Lung (tissue), 12 donors: ENCODE measurements around the gene PRKG1. TPM values are rescaled to one million over a fixed set of nuclear protein-coding genes. Genes with fewer than 3 reads are reported as not detected.

Experiments used
- ATAC-seq: fragments of 200-7000 bp; cut with Tn5 transposase; one replicate; pipeline ENCODE4 v1.9.1; 2020; ENCODE audit warnings: moderate number of reproducible peaks; ENCODE audit not compliant: insufficient read depth, low FRiP score
- DNase-seq, 3 donors: peaks; one replicate each; pipeline ENCODE4 v3.0.0-alpha.2; 2013 to 2017
- H3K27ac ChIP-seq, 2 donors: one replicate each; pipeline ENCODE4 v1.5.1; 2013; ENCODE audit warnings: mild to moderate bottlenecking in 2 of 2, moderate library complexity in 2 of 2, control low read depth in 1 of 2, inconsistent platforms in 1 of 2, low read depth in 1 of 2, low read length in 1 of 2
- H3K27me3 ChIP-seq, 3 donors: one replicate each; pipeline ENCODE4 v1.5.1; 2013; ENCODE audit warnings: low read length in 2 of 3; ENCODE audit not compliant: control insufficient read depth in 3 of 3, insufficient read depth in 3 of 3
- H3K36me3 ChIP-seq, 4 donors: one replicate each; pipeline ENCODE4 v1.5.1; 2013; ENCODE audit warnings: low read length in 4 of 4, mild to moderate bottlenecking in 1 of 4, moderate library complexity in 1 of 4; ENCODE audit not compliant: control insufficient read depth in 4 of 4, insufficient read depth in 4 of 4
- H3K4me1 ChIP-seq, 5 donors: one replicate each; pipeline ENCODE4 v1.5.1; 2013; ENCODE audit warnings: low read length in 5 of 5, mild to moderate bottlenecking in 2 of 5, moderate library complexity in 1 of 5; ENCODE audit not compliant: control insufficient read depth in 5 of 5, insufficient read depth in 5 of 5
- H3K4me3 ChIP-seq: one replicate; pipeline ENCODE4 v1.5.1; 2013; ENCODE audit warnings: mild to moderate bottlenecking, control low read depth, moderate library complexity
- H3K9ac ChIP-seq, 2 donors: one replicate each; pipeline ENCODE4 v1.5.1; 2013; ENCODE audit warnings: low read length in 2 of 2, control low read depth in 1 of 2; ENCODE audit not compliant: insufficient read depth in 1 of 2
- H3K9me3 ChIP-seq, 4 donors: one replicate each; pipeline ENCODE4 v1.5.1; 2013; ENCODE audit warnings: low read length in 3 of 4, mild to moderate bottlenecking in 1 of 4, moderate library complexity in 1 of 4; ENCODE audit not compliant: control insufficient read depth in 4 of 4, insufficient read depth in 3 of 4
- CTCF ChIP-seq: IDR thresholded peaks from 2 replicates; pipeline ENCODE4 v1.5.1; 2012; ENCODE audit warnings: mild to moderate bottlenecking; ENCODE audit errors: control extremely low read depth, extremely low read depth
- WGBS, 2 donors: extraction: QIAGEN DNeasy Blood & Tissue Kit; methylation state at CpG; one replicate each; pipeline ENCODE4 v1.1.7; 2013; 5-methylcytosine and 5-hydroxymethylcytosine counted together
- polyA plus RNA-seq, 2 donors: library from polyadenylated mRNA; stranded (reverse); fragments of 200-250 nt; gene quantifications; one replicate each; pipeline ENCODE4 v1.2.1, GENCODE V29; 2013
- total RNA-seq, 2 donors: library from RNA; depleted of rRNA in 1 of 2; stranded (reverse); fragments of >200 nt in 1 of 2; gene quantifications; one replicate each; pipeline ENCODE4 v1.2.1, GENCODE V29; 2014 to 2021
- donor health status: control.
- donor health status: control.
- donor health status: Bipolar disorder and iron deficiency.
- donor health status: healthy.
- donor health status: DM: yes; HTN: yes; CAD: no.

The PRKG1 gene
- total and polyA plus RNA-seq, 4 donors, result 2.1 to 50.8 (median 15.1) TPM

GRCh38 chr10:51877636-51878035, 803.3 kb downstream of the PRKG1 start:
- no peaks in the 10 kb centered on the region for H3K36me3 ChIP-seq
- no peak overlapping the region for H3K4me3 ChIP-seq
- DNase-seq (no peak), ATAC-seq (no peak)
- H3K27ac ChIP-seq, result no peak overlapping the region
- peaks cover 0 to 6% (median 3%) of the 10 kb centered on the region in 5 donors for H3K4me1 ChIP-seq
- H3K9ac ChIP-seq, result no peak overlapping the region
- no peak for TF ChIP-seq CTCF
- 86 to 87% methylated on average over 1 of the region's 1 CpG for WGBS, 2 donors
- no peaks in the 10 kb centered on the region for H3K9me3 ChIP-seq
- H3K27me3 ChIP-seq, result no peaks in the 10 kb centered on the region

GRCh38 chr10:51878695-51879094, 804.4 kb downstream of the PRKG1 start:
- Histone ChIP-seq H3K4me1 (peaks cover 0 to 6% (median 3%) of the 10 kb centered on the region in 5 donors), H3K27me3 (no peaks in the 10 kb centered on the region), H3K9me3 (no peaks in the 10 kb centered on the region), H3K4me3 (no peak overlapping the region), H3K27ac (peak overlapping the region in 1 of 2 donors; percentile 49), H3K36me3 (no peaks in the 10 kb centered on the region), H3K9ac (no peak overlapping the region)
- DNase-seq (no peak), ATAC-seq (no peak)
- no peak for TF ChIP-seq CTCF

GRCh38 chr10:51879238-51879637, 805.0 kb downstream of the PRKG1 start:
- Histone ChIP-seq H3K27me3 (no peaks in the 10 kb centered on the region), H3K9ac (no peak overlapping the region), H3K4me1 (peaks cover 0 to 6% (median 3%) of the 10 kb centered on the region in 5 donors), H3K9me3 (no peaks in the 10 kb centered on the region), H3K36me3 (no peaks in the 10 kb centered on the region), H3K4me3 (no peak overlapping the region), H3K27ac (peak overlapping the region in 1 of 2 donors; percentile 49)
- DNase-seq (peak in 1 of 3 donors; percentile 20), ATAC-seq (peak; percentile 75)
- WGBS, 2 donors, result 21 to 28% methylated on average over 1 of the region's 1 CpG
- TF ChIP-seq CTCF, result no peak

GRCh38 chr10:51881213-51881612, 806.9 kb downstream of the PRKG1 start:
- ATAC-seq (no peak), DNase-seq (no peak)
- H3K9ac ChIP-seq, result no peak overlapping the region
- H3K27ac ChIP-seq, result no peak overlapping the region
- H3K4me3 ChIP-seq, result no peak overlapping the region
- no peaks in the 10 kb centered on the region for H3K27me3 ChIP-seq
- no peak for TF ChIP-seq CTCF
- H3K9me3 ChIP-seq, result no peaks in the 10 kb centered on the region
- H3K4me1 ChIP-seq, result peaks cover 0 to 4% (median 3%) of the 10 kb centered on the region in 5 donors
- H3K36me3 ChIP-seq, result no peaks in the 10 kb centered on the region
